Cardiac fibroblast (primary cell): ENCODE results near the gene ITPR3.

Experiments used
- DNase-seq, 2 donors: peaks; one replicate each; pipeline versions ENCODE4 v3.0.0 to v3.0.0-alpha.2; 2010; ENCODE audit warnings: low read depth in 2 of 2
- H3K4me3 ChIP-seq, 2 donors: replicated peaks in 1 of 2; 1 replicate in 1 of 2; 2 replicates in 1 of 2; pipeline ENCODE4 v1.5.1; 2011; ENCODE audit warnings: low read depth in 2 of 2, low read length in 2 of 2, mild to moderate bottlenecking in 2 of 2, moderate library complexity in 1 of 2
- TF ChIP-seq, protein P1 (sequence below): IDR thresholded peaks from one replicate; pipeline ENCODE4 v1.5.1; 2011; ENCODE audit warnings: low read depth, mild to moderate bottlenecking, low read length, inconsistent platforms

Gene ITPR3

DNA sequence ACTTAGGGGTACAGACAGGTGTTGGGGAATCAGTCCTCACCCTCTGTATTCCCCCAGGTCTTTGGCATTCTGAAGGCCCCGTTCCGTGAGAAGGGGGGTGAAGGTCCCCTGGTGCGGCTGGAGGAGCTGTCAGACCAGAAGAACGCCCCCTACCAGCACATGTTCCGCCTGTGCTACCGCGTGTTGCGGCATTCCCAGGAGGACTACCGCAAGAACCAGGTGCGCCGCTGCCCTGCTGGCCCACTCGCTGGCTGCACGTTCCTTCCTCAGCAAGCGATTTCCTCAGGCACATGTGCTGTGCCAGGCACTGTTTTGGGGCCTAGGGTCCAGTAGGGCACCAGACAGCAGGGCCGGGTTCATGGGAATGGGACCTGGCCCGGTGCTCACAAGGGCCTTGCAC is 46.0 kb downstream of the ITPR3 start:
- TF ChIP-seq, protein P1, sequence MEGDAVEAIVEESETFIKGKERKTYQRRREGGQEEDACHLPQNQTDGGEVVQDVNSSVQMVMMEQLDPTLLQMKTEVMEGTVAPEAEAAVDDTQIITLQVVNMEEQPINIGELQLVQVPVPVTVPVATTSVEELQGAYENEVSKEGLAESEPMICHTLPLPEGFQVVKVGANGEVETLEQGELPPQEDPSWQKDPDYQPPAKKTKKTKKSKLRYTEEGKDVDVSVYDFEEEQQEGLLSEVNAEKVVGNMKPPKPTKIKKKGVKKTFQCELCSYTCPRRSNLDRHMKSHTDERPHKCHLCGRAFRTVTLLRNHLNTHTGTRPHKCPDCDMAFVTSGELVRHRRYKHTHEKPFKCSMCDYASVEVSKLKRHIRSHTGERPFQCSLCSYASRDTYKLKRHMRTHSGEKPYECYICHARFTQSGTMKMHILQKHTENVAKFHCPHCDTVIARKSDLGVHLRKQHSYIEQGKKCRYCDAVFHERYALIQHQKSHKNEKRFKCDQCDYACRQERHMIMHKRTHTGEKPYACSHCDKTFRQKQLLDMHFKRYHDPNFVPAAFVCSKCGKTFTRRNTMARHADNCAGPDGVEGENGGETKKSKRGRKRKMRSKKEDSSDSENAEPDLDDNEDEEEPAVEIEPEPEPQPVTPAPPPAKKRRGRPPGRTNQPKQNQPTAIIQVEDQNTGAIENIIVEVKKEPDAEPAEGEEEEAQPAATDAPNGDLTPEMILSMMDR = no peak
- H3K4me3 ChIP-seq = no peak overlapping the region
- no peak for DNase-seq

- TF ChIP-seq, protein P1 = no peak
- no peak for DNase-seq
- no peak overlapping the region for H3K4me3 ChIP-seq
Measured at GRCh38 chr6:33667776-33668175, 46.7 kb downstream of the ITPR3 start.

- TF ChIP-seq, protein P1 = no peak
- DNase-seq = no peak
- no peak overlapping the region for H3K4me3 ChIP-seq
Measured at GRCh38 chr6:33668328-33668727, 47.2 kb downstream of the ITPR3 start.

- DNase-seq = no peak
- no peak overlapping the region for H3K4me3 ChIP-seq
- TF ChIP-seq, protein P1 = no peak
Measured at GRCh38 chr6:33668914-33669313, 47.8 kb downstream of the ITPR3 start.

DNA sequence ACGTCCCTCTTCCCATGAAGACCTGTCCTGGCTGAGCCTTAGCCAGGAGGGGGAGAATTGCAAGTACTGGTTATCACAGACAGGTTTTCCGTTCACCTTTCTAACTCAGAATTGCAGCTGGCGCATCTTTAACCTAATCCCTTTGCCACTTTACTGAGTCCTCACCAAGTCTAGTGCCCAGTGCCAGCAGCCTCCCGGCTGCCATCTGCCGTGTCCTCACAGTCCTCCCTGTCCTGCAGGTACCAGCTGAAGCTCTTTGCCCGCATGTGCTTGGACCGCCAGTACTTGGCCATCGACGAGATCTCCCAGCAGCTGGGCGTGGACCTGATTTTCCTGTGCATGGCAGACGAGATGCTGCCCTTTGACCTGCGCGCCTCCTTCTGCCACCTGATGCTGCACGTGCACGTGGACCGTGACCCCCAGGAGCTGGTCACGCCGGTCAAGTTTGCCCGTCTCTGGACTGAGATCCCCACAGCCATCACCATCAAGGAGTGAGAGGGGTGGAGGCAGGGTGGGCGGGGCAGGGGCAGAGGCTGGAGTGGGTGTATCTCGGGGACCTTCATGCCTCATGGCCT is 49.1 kb downstream of the ITPR3 start:
- DNase-seq = no peak
- TF ChIP-seq, protein P1 = no peak
- no peak overlapping the region for H3K4me3 ChIP-seq

GRCh38 chr6:33670971-33671743 is 50.0 kb downstream of the ITPR3 start:
- TF ChIP-seq, protein P1 = no peak
- no peak overlapping the region for H3K4me3 ChIP-seq
- DNase-seq = no peak
